HG02759 (cell line): ENCODE results near the gene ARHGEF40.
"Not testable (repeated sequence)": the region's sequence is repeated elsewhere in the genome, so short reads cannot be mapped to it uniquely, and the experiment has no call there.

Experiments
- ATAC-seq: cut with Tn5 transposase; IDR thresholded peaks from one replicate; pipeline ENCODE4 v1.9.1; 2021; ENCODE audit warnings: mild to moderate bottlenecking, moderate library complexity; ENCODE audit not compliant: unreplicated experiment

Gene ARHGEF40

DNA sequence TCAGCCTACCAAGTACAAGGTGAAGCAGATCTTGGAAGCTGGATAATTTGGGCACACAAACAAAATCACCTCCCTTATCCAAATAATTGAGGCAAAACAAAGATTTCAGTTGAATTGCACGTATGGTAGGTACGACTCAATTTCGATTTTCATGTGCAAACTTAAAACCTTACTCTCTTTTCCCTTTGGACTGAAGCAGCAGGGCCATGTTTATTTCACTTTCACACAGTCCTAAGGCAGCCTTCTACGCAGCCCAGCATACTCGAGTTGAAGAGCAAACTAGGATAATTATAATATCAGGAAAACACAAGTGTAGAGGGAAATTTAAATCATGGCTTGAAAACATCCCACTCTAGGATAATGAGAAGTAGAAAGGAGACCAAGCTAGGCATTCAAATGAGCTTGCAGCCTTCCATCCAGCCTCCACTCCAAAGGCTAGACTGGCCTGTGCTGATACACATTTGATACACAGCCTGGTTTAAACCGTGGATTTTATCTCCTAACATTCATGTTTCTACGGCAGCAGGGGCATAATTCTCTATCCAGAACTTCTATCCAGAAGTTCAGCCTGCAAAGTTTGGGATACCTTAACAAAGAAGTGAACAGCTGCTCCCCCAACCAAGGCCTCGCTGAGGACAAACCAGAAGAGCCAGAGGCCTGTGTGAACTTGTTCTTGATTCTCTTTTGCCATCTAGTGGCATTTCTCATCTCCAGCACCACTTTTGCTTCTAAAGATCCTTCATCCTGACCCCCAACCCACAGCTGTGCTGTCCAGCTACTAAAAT lies 30.3 kb upstream of the ARHGEF40 start:
- peak; percentile 55 for ATAC-seq

DNA sequence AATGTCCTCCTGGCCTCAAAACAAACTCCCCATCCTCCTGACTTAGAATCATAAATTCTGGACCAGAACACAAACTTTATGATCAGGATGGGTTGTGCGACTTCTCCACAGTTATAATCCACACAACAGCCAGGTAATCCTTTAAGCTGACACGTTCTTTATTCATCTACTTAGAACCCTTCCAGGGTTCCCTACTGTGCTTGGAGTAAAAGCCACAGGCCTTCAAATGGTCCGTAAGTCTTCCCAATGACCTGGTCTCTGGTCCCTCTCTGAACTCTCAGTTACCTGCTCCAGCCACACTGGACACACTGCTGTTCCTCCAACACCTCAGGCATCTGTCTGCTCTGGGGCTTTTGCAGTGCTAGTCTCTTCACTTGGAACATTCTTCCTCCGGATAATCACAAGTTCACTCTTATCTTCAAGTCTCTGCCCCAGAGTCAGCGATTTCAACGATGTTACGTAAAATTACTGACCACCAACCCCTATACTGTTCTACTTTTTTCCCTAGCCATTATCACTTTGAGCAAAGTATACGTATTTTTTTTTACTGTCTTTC lies 29.7 kb upstream of the ARHGEF40 start:
- no peak for ATAC-seq

GRCh38 chr14:21040941-21041340 lies 29.2 kb upstream of the ARHGEF40 start:
- ATAC-seq: not testable (repeated sequence)

DNA sequence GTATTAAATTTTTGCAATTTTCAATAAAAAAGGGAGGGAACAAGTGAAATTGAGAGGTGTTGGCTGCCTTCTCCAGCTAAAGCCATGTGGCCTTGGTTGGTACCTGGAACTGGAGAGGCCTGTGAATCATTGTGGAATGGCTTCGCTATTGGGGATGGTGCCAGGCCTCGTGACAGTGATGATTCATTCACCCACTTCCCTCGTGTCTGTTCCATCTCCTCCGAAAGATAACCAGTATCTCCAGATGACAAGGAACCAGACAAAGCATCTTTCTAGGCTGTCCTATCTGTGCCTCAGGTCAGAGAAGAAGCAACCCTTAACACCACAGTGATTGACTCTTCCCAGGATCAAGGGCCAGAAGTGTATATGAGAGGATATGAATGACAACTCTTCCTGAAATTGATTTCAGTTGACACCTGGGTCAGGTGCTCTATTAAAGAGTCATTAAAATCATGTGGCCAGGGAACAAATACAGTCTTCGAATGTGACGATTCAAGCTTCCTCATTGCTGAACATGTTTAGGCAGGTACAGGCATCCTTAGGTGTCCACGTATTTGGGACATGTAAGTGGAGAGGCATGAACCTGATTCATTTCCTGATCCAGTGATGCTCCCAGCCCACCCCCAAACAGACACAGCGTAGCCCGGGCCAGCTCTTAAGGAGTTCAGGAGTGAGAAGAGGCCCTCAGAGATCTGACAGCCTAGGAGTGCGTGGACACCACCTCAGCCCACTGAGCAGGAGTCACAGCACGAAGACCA lies 28.2 kb upstream of the ARHGEF40 start, which contains the start of gene RNASE7:
RNASE7 (plus strand) TSS at position 687 of the 758 bp plus-strand sequence. CDS start 631 bp downstream, outside the sequence.
- ATAC-seq: no peak

DNA sequence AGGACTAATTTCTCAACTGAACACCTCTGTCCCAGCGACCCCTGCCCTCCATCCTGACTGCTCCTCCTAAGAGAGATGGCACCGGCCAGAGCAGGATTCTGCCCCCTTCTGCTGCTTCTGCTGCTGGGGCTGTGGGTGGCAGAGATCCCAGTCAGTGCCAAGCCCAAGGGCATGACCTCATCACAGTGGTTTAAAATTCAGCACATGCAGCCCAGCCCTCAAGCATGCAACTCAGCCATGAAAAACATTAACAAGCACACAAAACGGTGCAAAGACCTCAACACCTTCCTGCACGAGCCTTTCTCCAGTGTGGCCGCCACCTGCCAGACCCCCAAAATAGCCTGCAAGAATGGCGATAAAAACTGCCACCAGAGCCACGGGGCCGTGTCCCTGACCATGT lies 27.2 kb upstream of the ARHGEF40 start:
- no peak for ATAC-seq

GRCh38 chr14:21043387-21043973 lies 26.6 kb upstream of the ARHGEF40 start:
- no peak for ATAC-seq

DNA sequence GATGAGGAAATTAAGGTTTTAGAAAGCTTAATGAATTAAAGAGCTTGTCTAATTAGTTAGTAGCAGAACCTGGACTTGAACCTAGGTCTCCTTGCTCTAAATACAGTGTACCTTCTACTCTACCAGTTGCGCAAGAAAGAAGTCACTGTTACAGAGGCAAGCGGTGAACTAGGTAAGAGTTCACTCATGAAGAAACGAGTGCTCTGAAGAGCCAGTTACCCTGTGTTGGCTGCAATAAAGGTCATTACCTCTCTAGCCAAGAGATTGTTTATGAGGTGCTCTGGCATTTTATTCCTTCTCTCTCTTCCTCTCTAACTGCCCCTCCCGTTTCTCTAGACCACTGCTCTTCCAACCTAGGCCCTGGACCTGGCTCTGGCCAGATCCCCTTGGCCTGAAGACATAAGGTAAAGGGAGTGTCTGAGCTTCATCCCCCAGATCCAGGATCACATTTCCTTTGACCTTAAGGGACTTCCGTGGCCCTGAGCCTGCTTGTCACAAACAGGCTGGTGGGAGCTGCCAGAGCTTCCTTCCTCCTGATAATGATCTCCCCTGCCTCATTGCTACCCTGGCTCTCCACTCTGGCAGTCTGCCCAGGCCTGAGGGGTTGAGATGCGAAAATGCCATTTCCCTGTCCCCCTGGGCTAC lies 26.0 kb upstream of the ARHGEF40 start:
- ATAC-seq: no peak

GRCh38 chr14:21047378-21047781 lies 22.7 kb upstream of the ARHGEF40 start:
- no peak for ATAC-seq

- ATAC-seq: no peak
Observed at GRCh38 chr14:21048638-21049037, 21.5 kb upstream of the ARHGEF40 start.

GRCh38 chr14:21049271-21049673 lies 20.8 kb upstream of the ARHGEF40 start:
- no peak for ATAC-seq

GRCh38 chr14:21050597-21050996 lies 19.5 kb upstream of the ARHGEF40 start:
- no peak for ATAC-seq

DNA sequence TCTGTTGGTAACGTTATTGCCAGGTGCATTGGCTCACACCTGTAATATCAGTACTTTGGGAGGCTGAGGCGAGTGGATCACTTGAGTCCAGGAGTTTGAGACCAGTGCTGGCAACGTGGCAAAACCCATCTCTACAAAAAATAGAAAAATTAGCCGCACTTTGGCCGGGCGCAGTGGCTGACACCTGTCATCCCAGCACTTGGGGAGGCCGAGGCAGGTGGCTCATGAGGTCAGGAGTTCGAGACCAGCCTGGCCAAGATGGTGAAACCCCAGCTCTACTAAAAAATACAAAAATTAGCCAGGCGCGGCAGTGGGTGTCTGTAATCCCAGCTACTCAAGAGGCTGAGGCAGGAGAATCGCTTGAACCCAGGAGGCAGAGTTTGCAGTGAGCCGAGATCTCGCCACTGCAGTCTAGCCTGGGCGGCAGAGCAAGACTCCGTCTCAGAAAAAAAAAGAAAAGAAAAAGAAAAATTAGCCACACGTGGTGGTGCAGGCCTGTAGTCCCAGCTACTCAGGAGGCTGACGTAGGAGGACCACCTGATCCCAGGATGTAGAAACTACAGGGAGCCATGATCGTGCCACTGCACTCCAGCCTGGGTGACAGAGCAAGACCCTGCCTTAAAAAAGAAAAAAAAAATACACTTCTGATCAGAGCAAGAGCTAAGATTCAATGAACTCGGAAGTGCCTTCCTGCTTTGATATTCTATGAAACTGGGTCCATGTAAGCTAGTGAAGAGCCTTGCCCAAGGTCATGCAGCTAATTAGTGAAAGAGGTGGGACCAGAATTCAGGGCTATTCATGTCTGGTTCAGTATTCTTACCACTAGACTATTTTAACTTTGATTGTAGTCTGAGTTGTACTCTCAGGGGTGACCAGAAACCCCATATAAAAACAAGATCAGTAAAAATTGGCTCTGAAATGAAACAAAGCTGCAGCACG lies 16.7 kb upstream of the ARHGEF40 start:
- ATAC-seq: no peak

DNA sequence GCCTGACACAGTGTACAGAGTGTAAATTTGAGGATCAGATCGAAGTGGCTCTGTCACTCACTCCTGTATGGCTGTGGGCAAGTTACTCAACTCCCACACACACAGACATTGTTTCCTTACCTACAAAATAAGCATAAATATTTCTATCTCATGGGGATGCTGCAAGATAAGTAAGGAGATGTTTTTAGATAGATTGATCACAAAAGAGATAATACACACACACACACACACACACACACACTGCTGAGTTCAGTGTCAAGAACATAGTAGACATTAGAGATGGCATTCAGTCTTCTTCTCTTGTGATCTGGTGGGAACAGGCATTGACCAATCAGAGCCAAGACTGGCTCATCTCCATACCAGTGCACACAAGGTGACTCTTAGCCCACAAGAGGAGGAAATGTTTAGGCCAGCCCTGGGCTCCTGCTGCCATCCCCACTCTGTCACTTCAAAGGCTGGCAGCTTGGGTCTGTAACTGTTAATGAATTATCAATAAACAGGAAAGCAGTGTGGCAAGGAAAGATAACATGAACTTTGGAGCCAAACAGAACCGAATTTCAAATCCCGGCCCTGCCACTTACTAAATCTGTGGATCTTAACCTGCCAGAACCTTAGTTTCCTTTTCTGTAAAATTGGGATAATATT lies 15.9 kb upstream of the ARHGEF40 start:
- ATAC-seq: no peak

- ATAC-seq: no peak
Observed at GRCh38 chr14:21054768-21055145, 15.3 kb upstream of the ARHGEF40 start.

DNA sequence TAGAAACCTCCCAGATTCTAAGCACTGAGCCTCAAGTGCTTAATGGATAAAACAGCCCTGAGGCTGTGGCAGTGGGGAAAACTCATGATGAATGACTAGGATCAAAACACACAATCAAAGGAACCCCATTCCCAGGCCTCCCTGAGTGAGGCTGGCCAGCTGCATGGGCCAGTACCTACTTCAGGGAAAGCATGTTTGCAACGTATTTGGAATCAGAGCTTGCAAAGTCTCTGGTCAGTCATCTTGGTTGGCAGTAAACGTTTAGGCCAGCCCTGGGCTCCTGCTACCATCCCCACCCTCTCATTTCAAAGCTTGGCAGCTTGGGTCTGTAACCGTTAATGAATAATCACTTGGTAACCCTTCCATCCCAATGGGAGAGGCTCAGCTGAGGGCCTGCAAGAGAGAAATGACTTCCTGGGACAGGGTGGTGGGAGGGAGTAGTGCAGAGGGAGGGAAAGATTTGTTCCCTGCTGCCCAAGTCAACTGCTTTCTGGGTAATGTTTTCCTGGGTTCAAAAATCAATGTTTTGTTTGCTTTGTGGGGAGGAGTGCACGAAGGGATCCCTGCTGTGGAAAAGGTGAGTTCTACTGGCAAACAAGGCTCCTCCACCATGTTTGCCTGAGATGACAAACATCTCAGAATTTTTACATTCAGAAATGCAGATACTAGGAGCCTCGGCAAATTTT lies 14.5 kb upstream of the ARHGEF40 start:
- ATAC-seq: no peak

DNA sequence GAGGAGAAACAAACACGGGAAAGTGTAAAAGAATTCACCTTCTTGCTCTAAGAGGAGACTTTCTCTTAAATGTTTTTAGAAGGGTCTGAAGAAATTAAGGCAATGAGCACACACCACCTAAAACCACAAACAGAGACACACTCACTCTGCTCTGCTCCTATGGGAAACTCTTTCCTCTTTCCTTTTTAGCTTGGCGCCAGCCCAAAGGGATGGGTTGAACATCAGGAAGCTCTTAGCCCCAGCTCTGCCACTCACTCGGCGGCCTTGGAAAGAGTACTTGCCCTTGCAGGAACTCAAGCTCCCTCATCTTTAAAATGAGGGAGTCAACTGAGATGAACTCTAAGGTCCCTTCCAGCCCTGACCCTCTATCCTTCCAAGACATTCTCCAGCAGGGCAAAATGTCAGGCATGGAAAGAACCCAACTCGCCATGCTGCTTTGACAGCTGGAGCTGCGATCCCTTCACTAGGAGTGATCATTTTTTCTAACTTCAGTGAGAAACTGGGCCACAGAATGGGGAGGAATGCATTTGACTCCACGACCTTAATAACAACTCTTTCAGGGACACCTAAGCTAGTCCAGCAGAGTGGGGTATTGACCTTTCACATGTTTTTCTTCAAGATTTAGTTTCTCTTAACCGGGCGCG lies 13.5 kb upstream of the ARHGEF40 start:
- no peak for ATAC-seq

- no peak for ATAC-seq
Observed at GRCh38 chr14:21057803-21058675, 12.1 kb upstream of the ARHGEF40 start, which contains the start of gene RNASE8. RNASE8 (plus strand) TSS chr14:21057822; CDS start chr14:21057893, 71 bp downstream.
